ENCODE results near the gene EFCAB12. TPM values are rescaled to one million over a fixed set of nuclear protein-coding genes. Genes with fewer than 3 reads are reported as not detected.

The EFCAB12 gene
- total and polyA plus RNA-seq, 2 of the 13 experiments (the other 11 are each of a cell fraction or from before 2014, with no cell fraction given) = 0.31 to 2.4 TPM

- TF ChIP-seq SP140L (CRISPR knock-in tag; IDR thresholded peaks at IDR 0.05; ENCODE audit: borderline replicate concordance) = no peak
- no peak for TF ChIP-seq FOXK1 (CRISPR knock-in tag; IDR thresholded peaks at IDR 0.05; ENCODE audit: borderline replicate concordance, low read depth)
- TF ChIP-seq FOXC1 (CRISPR knock-in tag; IDR thresholded peaks at IDR 0.05; ENCODE audit: borderline replicate concordance) = no peak
These were observed 40.6 kb upstream of the EFCAB12 start (continued) for GRCh38 chr3:129469026-129469425.

- ChIA-PET CTCF (ENCODE audit: low intra/inter-chr PET ratio, low total read pairs) (no interaction called here), POLR2A (no interaction called here)
- peaks cover 1 to 2% of the 10 kb centered on the region in 2 experiments; a peak in 1 of 5 replicates for H3K36me3 ChIP-seq (replicated peaks in 1 of 2; ENCODE audit: control insufficient read depth in 1 of 2, insufficient read depth in 2 of 2, low read length in 2 of 2)
- peak overlapping the region; percentile 45 for H3K27ac ChIP-seq (ENCODE audit: extremely low read length, insufficient read depth, low read length)
- no peaks in the 10 kb centered on the region for H3K9me3 ChIP-seq (ENCODE audit: low read length)
- BruUV-seq (replicated peaks) = no TSS peak
- WGBS (ENCODE audit: low lambda C conversion rate) = 15% methylated on average over 1 of the region's 1 CpG
- peak overlapping the region; percentile 44 for H3K4me2 ChIP-seq (ENCODE audit: low read depth, low read length)
- no peaks in the 10 kb centered on the region for H4K20me1 ChIP-seq (ENCODE audit: insufficient read depth, low read length)
- H2AFZ ChIP-seq (ENCODE audit: low read length) = no peak overlapping the region
- in situ Hi-C loops (cut with HindIII; ENCODE audit: extremely low pct_ligation_motif_present, low pct_unique_long_range_greater_than_20kb) (no loop called here), intact Hi-C loops (cut with micrococcal nuclease; ENCODE audit: unreplicated experiment) (no loop called here)
- DNase-seq (ENCODE audit: low spot score) (peak; percentile 54), ATAC-seq (peak; percentile 86), FAIRE-seq (peak; percentile 87)
- H3K4me3 ChIP-seq (replicated peaks in 1 of 3; ENCODE audit: insufficient read depth in 1 of 3, low read depth in 2 of 3, low read length in 3 of 3) = no peak overlapping the region
- H3K79me2 ChIP-seq (ENCODE audit: insufficient read depth, low read length) = no peaks in the 10 kb centered on the region
- H3K9ac ChIP-seq (ENCODE audit: insufficient read depth, low read depth, low read length) = no peak overlapping the region; the same call in 1 of the 2 replicates
- H3K27me3 ChIP-seq (ENCODE audit: control insufficient read depth in 1 of 2, insufficient read depth in 2 of 2, low read length in 2 of 2) = no peaks in the 10 kb centered on the region
- peaks cover 25% of the 10 kb centered on the region for H3K4me1 ChIP-seq (ENCODE audit: insufficient read depth, low read length)
- TF ChIP-seq ZNF34 (CRISPR knock-in tag; IDR thresholded peaks at IDR 0.05; ENCODE audit: borderline replicate concordance) (no peak), FOXK1 (CRISPR knock-in tag; IDR thresholded peaks at IDR 0.05; ENCODE audit: borderline replicate concordance, low read depth) (no peak), U2AF2 (IDR thresholded peaks at IDR 0.05; ENCODE audit: low read depth, low read length) (no peak), GLMP (CRISPR knock-in tag; IDR thresholded peaks at IDR 0.05; ENCODE audit: borderline replicate concordance) (no peak), ETV5 (CRISPR knock-in tag; IDR thresholded peaks at IDR 0.05; ENCODE audit: borderline replicate concordance) (no peak), ZNF101 (CRISPR knock-in tag; IDR thresholded peaks at IDR 0.05; ENCODE audit: borderline replicate concordance, low read depth) (no peak), ADNP (CRISPR knock-in tag; IDR thresholded peaks at IDR 0.05) (no peak), PRDM10 (CRISPR knock-in tag; IDR thresholded peaks at IDR 0.05; ENCODE audit: low read depth) (no peak), MYNN (CRISPR knock-in tag; IDR thresholded peaks at IDR 0.05; ENCODE audit: low read depth) (no peak), DMTF1 (CRISPR knock-in tag; IDR thresholded peaks at IDR 0.05) (no peak), ZNF775 (CRISPR knock-in tag; IDR thresholded peaks at IDR 0.05; ENCODE audit: borderline replicate concordance) (no peak), ZNF549 (CRISPR knock-in tag; IDR thresholded peaks at IDR 0.05) (no peak), SALL1 (CRISPR knock-in tag; IDR thresholded peaks at IDR 0.05) (no peak; the same call in 1 of the 2 replicates)
These were observed 39.5 kb upstream of the EFCAB12 start for GRCh38 chr3:129467932-129468331.

All from HepG2 (cell line).